Measurements from ENCODE around the gene AFF3. TPM values are rescaled to one million over a fixed set of nuclear protein-coding genes. Genes with fewer than 3 reads are reported as not detected.

The AFF3 gene
- total RNA-seq, 1 experiment from 2014 or later, result 0.22 TPM

DNA sequence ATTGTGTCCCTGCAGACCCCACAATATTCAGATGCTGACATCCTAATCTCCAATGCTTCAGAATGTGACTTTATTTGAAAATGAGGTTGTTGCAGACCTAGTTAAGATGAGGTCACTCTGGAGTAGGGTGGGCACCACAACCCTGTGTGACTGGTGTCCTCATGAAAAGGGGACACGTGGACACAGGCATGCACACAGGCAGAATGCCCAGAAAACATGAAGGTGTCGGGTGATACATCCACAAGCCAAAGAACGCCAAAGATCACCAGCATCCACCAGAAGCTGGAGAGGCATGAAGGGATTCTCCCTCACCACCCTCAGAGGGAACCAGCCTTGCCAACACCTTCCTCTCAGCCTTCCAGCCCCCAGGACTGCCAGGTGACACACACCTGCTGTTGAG, 69.3 kb downstream of the AFF3 start:
- Histone ChIP-seq H3K27ac (ENCODE audit: insufficient read length, low read depth, low read length) (no peak overlapping the region), H2BK5ac (ENCODE audit: insufficient read length, low read length) (no peak overlapping the region), H3K9me3 (ENCODE audit: control insufficient read depth, low read depth, low read length) (no peaks in the 10 kb centered on the region), H2BK20ac (ENCODE audit: low read depth, low read length, poor library complexity, severe bottlenecking) (no peak overlapping the region), H3K14ac (ENCODE audit: insufficient read depth, low read length) (no peak overlapping the region), H2AK5ac (ENCODE audit: insufficient read length, low read length) (no peak overlapping the region), H4K91ac (ENCODE audit: insufficient read length, low read depth, low read length) (no peak overlapping the region), H4K8ac (replicated peaks; ENCODE audit: insufficient read length, low read depth, low read length) (no peak overlapping the region), H3K79me2 (ENCODE audit: insufficient read depth, low read length) (no peaks in the 10 kb centered on the region), H2BK12ac (ENCODE audit: insufficient read length, low read depth, low read length) (no peak overlapping the region), H4K20me1 (ENCODE audit: control insufficient read depth, insufficient read depth, insufficient read length) (no peaks in the 10 kb centered on the region), H3K4ac (ENCODE audit: low read depth, low read length) (no peak overlapping the region), H2AFZ (ENCODE audit: low read length) (no peak overlapping the region), H3K23me2 (ENCODE audit: insufficient read length, low read depth, low read length, poor library complexity, severe bottlenecking) (no peaks in the 10 kb centered on the region), H2BK120ac (ENCODE audit: low read depth, low read length, poor library complexity, severe bottlenecking) (no peak overlapping the region), H3K23ac (ENCODE audit: insufficient read length, low read depth, low read length) (no peak overlapping the region), H3K9ac (ENCODE audit: extremely low read depth, insufficient read length, low read length) (no peak overlapping the region), H3K4me1 (ENCODE audit: insufficient read depth, low read length) (0 out of 2 replicates have a peak, but pooled peaks cover 2% of the 10 kb centered on the region), H3K27me3 (ENCODE audit: insufficient read depth, low read length) (no peaks in the 10 kb centered on the region), H2BK15ac (ENCODE audit: low read depth, low read length) (no peak overlapping the region), H3K79me1 (ENCODE audit: insufficient read depth, low read depth, low read length, poor library complexity, severe bottlenecking) (no peaks in the 10 kb centered on the region), H3T11ph (ENCODE audit: low read length) (no peak overlapping the region), H3K4me2 (ENCODE audit: insufficient read depth, insufficient read length, low read length) (no peak overlapping the region), H3K18ac (ENCODE audit: insufficient read length, low read depth, low read length) (no peak overlapping the region), H4K5ac (ENCODE audit: insufficient read length, low read depth, low read length) (no peak overlapping the region), H3K56ac (ENCODE audit: insufficient read length, low read depth, low read length) (no peak overlapping the region)
- Mint-ChIP-seq H3K27ac (no peak overlapping the region), H3K27me3 (ENCODE audit: low read depth) (peaks cover 80% of the 10 kb centered on the region), H3K4me1 (peaks cover 3 to 5% of the 10 kb centered on the region in 2 experiments; a peak in 3 of 4 replicates), H3K4me3 (no peak overlapping the region), H3K9me3 (no peaks in the 10 kb centered on the region), H3K36me3 (ENCODE audit: insufficient read depth in 1 of 3, low read depth in 3 of 3) (no peaks in the 10 kb centered on the region)
- DNase-seq, result no peak
- WGBS (ENCODE audit: extremely low coverage, insufficient read length, low lambda C conversion rate), result no CpG with 5 or more reads among the region's 3 CpGs
- TF ChIP-seq, protein P1, sequence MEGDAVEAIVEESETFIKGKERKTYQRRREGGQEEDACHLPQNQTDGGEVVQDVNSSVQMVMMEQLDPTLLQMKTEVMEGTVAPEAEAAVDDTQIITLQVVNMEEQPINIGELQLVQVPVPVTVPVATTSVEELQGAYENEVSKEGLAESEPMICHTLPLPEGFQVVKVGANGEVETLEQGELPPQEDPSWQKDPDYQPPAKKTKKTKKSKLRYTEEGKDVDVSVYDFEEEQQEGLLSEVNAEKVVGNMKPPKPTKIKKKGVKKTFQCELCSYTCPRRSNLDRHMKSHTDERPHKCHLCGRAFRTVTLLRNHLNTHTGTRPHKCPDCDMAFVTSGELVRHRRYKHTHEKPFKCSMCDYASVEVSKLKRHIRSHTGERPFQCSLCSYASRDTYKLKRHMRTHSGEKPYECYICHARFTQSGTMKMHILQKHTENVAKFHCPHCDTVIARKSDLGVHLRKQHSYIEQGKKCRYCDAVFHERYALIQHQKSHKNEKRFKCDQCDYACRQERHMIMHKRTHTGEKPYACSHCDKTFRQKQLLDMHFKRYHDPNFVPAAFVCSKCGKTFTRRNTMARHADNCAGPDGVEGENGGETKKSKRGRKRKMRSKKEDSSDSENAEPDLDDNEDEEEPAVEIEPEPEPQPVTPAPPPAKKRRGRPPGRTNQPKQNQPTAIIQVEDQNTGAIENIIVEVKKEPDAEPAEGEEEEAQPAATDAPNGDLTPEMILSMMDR (conservative IDR thresholded peaks at IDR 0.05), result no peak
